Effector memory CD8-positive, alpha-beta T cell (primary cell): ENCODE results near the gene GAPVD1.

Experiments
- ATAC-seq: fragments of 150-1000 bp; cut with Tn5 transposase; replicated peaks from 2 replicates; pipeline ENCODE4 v1.10.0; 2021; ENCODE audit warnings: mild to moderate bottlenecking, moderate library complexity
- DNase-seq, 3 experiments: peaks; one replicate each; pipeline ENCODE4 v3.0.0; 2021
- H3K27ac Mint-ChIP-seq, 2 donors: one replicate each; pipeline ENCODE4 v1.8.0; 2022; ENCODE audit warnings: mild to moderate bottlenecking in 2 of 2, mixed read lengths in 2 of 2, moderate library complexity in 2 of 2
- H3K27me3 Mint-ChIP-seq, 2 donors: one replicate each; pipeline ENCODE4 v1.8.0; 2022; ENCODE audit warnings: mixed read lengths in 2 of 2
- H3K36me3 Mint-ChIP-seq: one replicate; pipeline ENCODE4 v1.8.0; 2022; ENCODE audit warnings: mild to moderate bottlenecking, moderate library complexity, mixed read lengths; ENCODE audit not compliant: insufficient read depth
- H3K4me1 Mint-ChIP-seq, 2 donors: one replicate each; pipeline ENCODE4 v1.8.0; 2022; ENCODE audit warnings: low read depth in 2 of 2, mixed read lengths in 2 of 2
- H3K4me3 Mint-ChIP-seq, 2 donors: one replicate each; pipeline ENCODE4 v1.8.0; 2022; ENCODE audit warnings: mild to moderate bottlenecking in 2 of 2, mixed read lengths in 2 of 2, moderate library complexity in 2 of 2
- H3K9me3 Mint-ChIP-seq, 2 donors: one replicate each; pipeline ENCODE4 v1.8.0; 2022; ENCODE audit warnings: mixed read lengths in 2 of 2

Gene GAPVD1

GRCh38 chr9:125411171-125411756, 149.6 kb downstream of the GAPVD1 start:
- Mint-ChIP-seq H3K4me1 (peaks cover 4 to 15% of the 10 kb centered on the region in 2 donors), H3K27ac (no peak overlapping the region), H3K4me3 (no peak overlapping the region), H3K27me3 (peaks cover 38 to 56% of the 10 kb centered on the region in 2 donors), H3K36me3 (peaks cover 2% of the 10 kb centered on the region), H3K9me3 (no peaks in the 10 kb centered on the region)
- DNase-seq: no peak
- ATAC-seq: no peak

GRCh38 chr9:125412166-125412565, 150.5 kb downstream of the GAPVD1 start:
- Mint-ChIP-seq H3K4me1 (peaks cover 4 to 13% of the 10 kb centered on the region in 2 donors), H3K36me3 (peaks cover 2% of the 10 kb centered on the region), H3K9me3 (no peaks in the 10 kb centered on the region), H3K27ac (no peak overlapping the region), H3K27me3 (peaks cover 31 to 54% of the 10 kb centered on the region in 2 donors), H3K4me3 (no peak overlapping the region)
- ATAC-seq: no peak
- DNase-seq: no peak

GRCh38 chr9:125413579-125413978, 152.0 kb downstream of the GAPVD1 start:
- no peak for DNase-seq
- ATAC-seq: no peak
- Mint-ChIP-seq H3K4me1 (peaks cover 0 to 9% of the 10 kb centered on the region in 2 donors), H3K4me3 (no peak overlapping the region), H3K36me3 (peaks cover 2% of the 10 kb centered on the region), H3K27ac (no peak overlapping the region), H3K27me3 (peaks cover 24 to 44% of the 10 kb centered on the region in 2 donors), H3K9me3 (no peaks in the 10 kb centered on the region)

- H3K27ac Mint-ChIP-seq: no peak overlapping the region
- DNase-seq (no peak), ATAC-seq (no peak)
- no peaks in the 10 kb centered on the region for H3K9me3 Mint-ChIP-seq
- H3K36me3 Mint-ChIP-seq: peaks cover 2% of the 10 kb centered on the region
- no peak overlapping the region for H3K4me3 Mint-ChIP-seq
- peaks cover 8 to 25% of the 10 kb centered on the region in 2 donors for H3K27me3 Mint-ChIP-seq
- H3K4me1 Mint-ChIP-seq: no peaks in the 10 kb centered on the region
Observed at GRCh38 chr9:125415583-125416460, 154.2 kb downstream of the GAPVD1 start.

GRCh38 chr9:125416517-125416916, 154.9 kb downstream of the GAPVD1 start:
- Mint-ChIP-seq H3K36me3 (peaks cover 2% of the 10 kb centered on the region), H3K9me3 (no peaks in the 10 kb centered on the region), H3K27ac (no peak overlapping the region), H3K4me3 (no peak overlapping the region), H3K4me1 (no peaks in the 10 kb centered on the region), H3K27me3 (peaks cover 3 to 18% of the 10 kb centered on the region in 2 donors)
- ATAC-seq: no peak
- no peak for DNase-seq
